Raji (cell line): ENCODE data around the gene SPATA46.

Experiments
- POLR2A ChIP-seq: IDR thresholded peaks from 2 replicates; pipeline ENCODE4 v1.6.1; 2011; ENCODE audit warnings: low read depth, low read length, control low read depth; ENCODE audit not compliant: insufficient read depth

The SPATA46 gene

GRCh38 chr1:162353078-162353477 lies 23.6 kb downstream of the SPATA46 start:
- no peak for TF ChIP-seq POLR2A

- no peak for TF ChIP-seq POLR2A
Measured at GRCh38 chr1:162351246-162351842, 25.3 kb downstream of the SPATA46 start.

GRCh38 chr1:162349635-162350330 lies 26.9 kb downstream of the SPATA46 start:
- no peak for TF ChIP-seq POLR2A

- TF ChIP-seq POLR2A, result no peak
Measured at GRCh38 chr1:162347281-162347680, 29.4 kb downstream of the SPATA46 start.

GRCh38 chr1:162343470-162343869 lies 33.2 kb downstream of the SPATA46 start:
- no peak for TF ChIP-seq POLR2A

GRCh38 chr1:162342452-162342983 lies 34.1 kb downstream of the SPATA46 start:
- TF ChIP-seq POLR2A, result no peak

GRCh38 chr1:162336621-162337285 lies 39.9 kb downstream of the SPATA46 start:
- TF ChIP-seq POLR2A, result no peak

GRCh38 chr1:162335126-162335525 lies 41.5 kb downstream of the SPATA46 start:
- no peak for TF ChIP-seq POLR2A

- TF ChIP-seq POLR2A, result no peak
Measured at GRCh38 chr1:162333991-162334390, 42.7 kb downstream of the SPATA46 start.

- no peak for TF ChIP-seq POLR2A
Measured at GRCh38 chr1:162329826-162330225, 46.8 kb downstream of the SPATA46 start.

GRCh38 chr1:162328512-162328911 lies 48.1 kb downstream of the SPATA46 start:
- TF ChIP-seq POLR2A, result no peak

- TF ChIP-seq POLR2A, result no peak
Measured at GRCh38 chr1:162327788-162328165, 48.9 kb downstream of the SPATA46 start.

- no peak for TF ChIP-seq POLR2A
Measured at GRCh38 chr1:162327144-162327787, 49.4 kb downstream of the SPATA46 start.

- no peak for TF ChIP-seq POLR2A
Measured at GRCh38 chr1:162326559-162326958, 50.1 kb downstream of the SPATA46 start.

- TF ChIP-seq POLR2A, result no peak
Measured at GRCh38 chr1:162324396-162324795, 52.3 kb downstream of the SPATA46 start.
